Astrocyte of the cerebellum (primary cell): ENCODE measurements around the gene CCDC9B.
A peak's percentile ranks its signal among the peaks of the same experiment; 100 is the strongest.

Experiments used
- DNase-seq: peaks from one replicate; pipeline ENCODE4 v3.0.0-alpha.2; 2011; ENCODE audit warnings: low read depth
- H3K4me3 ChIP-seq: 2 replicates; pipeline ENCODE4 v1.5.1; 2011; ENCODE audit warnings: mild to moderate bottlenecking, low read depth, low read length, moderate library complexity
- CTCF ChIP-seq: IDR thresholded peaks from 2 replicates; pipeline ENCODE4 v1.5.1; 2012; ENCODE audit warnings: low read length, low read depth, moderate library complexity, mild to moderate bottlenecking; ENCODE audit errors: missing control alignments
- in situ Hi-C: cut with HindIII; loops from 2 replicates; pipeline ENCODE4 v1.10.0; 2017; ENCODE audit warnings: low sequenced_read_pairs

Gene CCDC9B

GRCh38 chr15:40369971-40370370 lies 29.2 kb upstream of the CCDC9B start:
- DNase-seq: no peak
- H3K4me3 ChIP-seq: no peak overlapping the region
- TF ChIP-seq CTCF: no peak
- in situ Hi-C loops: no loop called here

- no peak for TF ChIP-seq CTCF
- no peak overlapping the region for H3K4me3 ChIP-seq
- in situ Hi-C loops: no loop called here
- no peak for DNase-seq
Observed at GRCh38 chr15:40369474-40369869, 28.7 kb upstream of the CCDC9B start.

GRCh38 chr15:40368719-40369473 lies 28.2 kb upstream of the CCDC9B start:
- no peak for TF ChIP-seq CTCF
- H3K4me3 ChIP-seq: no peak overlapping the region
- DNase-seq: no peak
- in situ Hi-C loops: no loop called here

GRCh38 chr15:40367686-40368611 lies 27.2 kb upstream of the CCDC9B start:
- H3K4me3 ChIP-seq: peak overlapping the region; percentile 19

GRCh38 chr15:40367371-40367685 lies 26.6 kb upstream of the CCDC9B start:
- in situ Hi-C loops: no loop called here
- no peak overlapping the region for H3K4me3 ChIP-seq
- TF ChIP-seq CTCF: no peak
- DNase-seq: no peak

More at GRCh38 chr15:40367686-40368611, 27.2 kb upstream of the CCDC9B start:
- peak; percentile 68 for TF ChIP-seq CTCF
- in situ Hi-C loops: no loop called here
- peak; percentile 37 for DNase-seq

- TF ChIP-seq CTCF: no peak
- no peak overlapping the region for H3K4me3 ChIP-seq
- no peak for DNase-seq
- in situ Hi-C loops: no loop called here
Observed at GRCh38 chr15:40366457-40367370, 26.0 kb upstream of the CCDC9B start.
